Activated CD4-positive, alpha-beta memory T cell treated with anti-CD3 and anti-CD28 coated beads, Interleukin-2, amount 10 ng/mL, durations not matched to agents 7 days and 5 days (primary cell): ENCODE results near the gene XPO4. TPM values are rescaled to one million over a fixed set of nuclear protein-coding genes. Genes with fewer than 3 reads are reported as not detected.
"Not testable (repeated sequence)": the region's sequence is repeated elsewhere in the genome, so short reads cannot be mapped to it uniquely, and the experiment has no call there.

Experiments used
- CTCF ChIA-PET: fragments of 350-600 bp; sonication (Branson Sonifier 250); formaldehyde crosslinking; loops from one replicate; lab custom pipeline; 2021; ENCODE audit warnings: antibody characterized with exemption, inconsistent platforms; lab: Charles Lee
- POLR2A ChIA-PET: fragments of 350-600 bp; sonication (Branson Sonifier 250); formaldehyde crosslinking; loops from one replicate; lab custom pipeline; 2021; ENCODE audit warnings: antibody characterized with exemption; lab: Charles Lee
- DNase-seq: peaks from one replicate; pipeline ENCODE4 v3.0.0-alpha.2; 2020
- H3K27ac Mint-ChIP-seq: one replicate; pipeline ENCODE4 v1.8.0; 2021; ENCODE audit warnings: mild to moderate bottlenecking, mixed read lengths
- H3K27me3 Mint-ChIP-seq: one replicate; pipeline ENCODE4 v1.8.0; 2021; ENCODE audit warnings: mixed read lengths
- H3K36me3 Mint-ChIP-seq: one replicate; pipeline ENCODE4 v1.8.0; 2021; ENCODE audit warnings: low read depth, mixed read lengths
- H3K4me1 Mint-ChIP-seq: one replicate; pipeline ENCODE4 v1.8.0; 2021; ENCODE audit warnings: mixed read lengths
- H3K4me3 Mint-ChIP-seq: one replicate; pipeline ENCODE4 v1.8.0; 2021; ENCODE audit warnings: mild to moderate bottlenecking, mixed read lengths
- H3K9me3 Mint-ChIP-seq: one replicate; pipeline ENCODE4 v1.8.0; 2021; ENCODE audit warnings: mixed read lengths
- total RNA-seq, 2 experiments: library from RNA; stranded (reverse); gene quantifications; one replicate each; pipeline ENCODE4 v1.2.3, GENCODE V29; 2021

XPO4 gene
- total RNA-seq = 10 to 100 TPM; 16.4 to 16.8 TPM

DNA sequence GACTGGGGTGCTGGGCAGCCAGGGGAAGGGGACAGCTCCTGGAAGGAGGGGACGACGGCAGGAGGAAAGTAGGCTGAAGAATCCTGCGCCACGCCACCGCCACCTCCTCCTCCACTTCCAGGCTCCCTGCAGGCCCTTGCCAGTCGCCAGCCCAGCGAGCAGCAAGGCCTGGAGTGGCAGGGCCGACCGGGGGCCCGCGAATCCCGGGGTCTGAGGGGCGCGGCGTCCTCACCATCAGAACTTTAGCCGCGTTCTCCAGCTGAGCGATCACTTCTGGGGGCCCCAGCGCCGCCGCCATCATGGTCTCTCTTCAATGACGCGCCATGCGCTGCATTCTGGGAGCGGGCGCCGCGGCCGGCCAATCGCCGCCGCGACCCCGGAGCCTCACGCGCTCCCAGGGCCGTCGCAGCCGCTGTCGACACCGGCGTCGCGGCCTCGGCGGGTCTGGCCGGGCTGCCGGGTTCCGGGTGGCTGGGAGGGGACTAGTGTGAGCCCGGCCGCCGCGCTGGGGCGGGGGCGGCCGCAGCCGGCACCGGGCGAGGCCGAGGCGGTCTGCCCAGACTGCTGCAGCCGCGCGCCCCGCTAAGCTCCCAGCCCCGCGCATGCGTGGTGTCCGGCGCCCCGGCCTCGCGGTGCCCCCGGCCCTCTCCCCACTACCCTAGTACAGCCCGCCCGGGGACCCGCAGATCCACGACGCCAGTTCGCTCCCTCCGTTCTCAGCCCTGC lies at the start of gene XPO4:
XPO4 (minus strand) TSS at position 309 of the 726 bp plus-strand sequence; CDS start at position 301, 8 bp downstream.
- CTCF ChIA-PET = interaction anchor here (1.0 to 1.7 kb wide), 2 partner anchors 11 to 24 kb away, joined by 3 to 5 read pairs; no protein-coding TSS in a partner anchor
- H3K4me3 Mint-ChIP-seq = peak within 1 kb of the TSS; percentile 92
- peaks cover 36% of the 10 kb centered on the region for H3K4me1 Mint-ChIP-seq
- H3K36me3 Mint-ChIP-seq = peaks cover 20% of the 10 kb centered on the region
- no peaks in the 10 kb centered on the region for H3K27me3 Mint-ChIP-seq
- DNase-seq = peak; percentile 86
- POLR2A ChIA-PET = interaction anchor here (0.7 to 3.3 kb wide), 14 partner anchors 8 to 483 kb away, joined by 3 to 31 read pairs (median 4); partner anchors contain the start of genes EEF1AKMT1, MRPL57 and SKA3
- peak within 1 kb of the TSS; percentile 89 for H3K27ac Mint-ChIP-seq
- H3K9me3 Mint-ChIP-seq = no peaks in the 10 kb centered on the region

DNA sequence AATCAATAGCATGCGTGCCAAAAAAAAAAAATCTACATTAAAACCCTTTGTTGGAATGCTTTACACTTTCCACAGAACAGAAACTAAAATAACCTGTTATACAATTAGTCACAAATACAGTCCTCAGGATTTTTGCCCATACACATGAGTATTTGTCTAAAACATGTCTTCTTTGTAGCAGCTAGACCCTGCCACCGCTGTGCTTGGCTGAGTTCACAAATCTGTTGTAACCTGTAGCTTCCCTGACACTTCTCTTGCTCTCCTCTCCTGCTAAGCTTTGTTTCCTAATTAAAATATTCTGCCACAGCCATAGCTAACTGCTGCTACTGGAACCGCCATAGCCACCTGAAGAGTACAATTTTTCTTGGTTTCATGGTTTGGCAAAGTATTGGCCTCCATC lies 45.5 kb upstream of the XPO4 start:
- H3K27ac Mint-ChIP-seq, DNase-seq, H3K36me3 Mint-ChIP-seq, H3K9me3 Mint-ChIP-seq, H3K4me3 Mint-ChIP-seq, POLR2A ChIA-PET: not testable (repeated sequence)
- Mint-ChIP-seq H3K4me1 (peaks cover 12% of the 10 kb centered on the region), H3K27me3 (peaks cover 40% of the 10 kb centered on the region)
- CTCF ChIA-PET = interaction anchor here (0.6 to 0.7 kb wide), 2 partner anchors 29 to 232 kb away, joined by 3 read pairs; no protein-coding TSS in a partner anchor

DNA sequence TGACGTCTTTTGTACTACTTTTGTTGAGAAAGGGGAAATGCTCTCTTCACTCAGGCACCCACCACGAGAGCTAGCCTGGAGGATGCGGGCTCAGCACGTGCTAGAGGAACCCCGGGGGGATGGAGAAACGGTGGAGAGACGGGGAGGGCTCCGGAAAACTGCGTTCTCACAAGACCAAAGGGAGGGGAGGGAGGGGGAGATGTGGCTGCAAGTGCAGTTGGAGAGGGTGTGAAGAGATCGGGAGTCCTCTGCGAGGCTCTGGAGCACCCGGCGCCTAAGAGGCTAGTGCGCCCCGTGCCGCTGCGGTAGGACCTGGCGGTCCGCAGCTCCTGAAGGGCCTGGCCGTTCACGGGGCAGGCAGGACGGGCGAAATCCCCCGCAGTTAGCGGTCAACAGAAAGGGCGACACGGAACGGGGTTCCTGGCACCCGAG lies 43.4 kb upstream of the XPO4 start:
- no peak for DNase-seq

DNA sequence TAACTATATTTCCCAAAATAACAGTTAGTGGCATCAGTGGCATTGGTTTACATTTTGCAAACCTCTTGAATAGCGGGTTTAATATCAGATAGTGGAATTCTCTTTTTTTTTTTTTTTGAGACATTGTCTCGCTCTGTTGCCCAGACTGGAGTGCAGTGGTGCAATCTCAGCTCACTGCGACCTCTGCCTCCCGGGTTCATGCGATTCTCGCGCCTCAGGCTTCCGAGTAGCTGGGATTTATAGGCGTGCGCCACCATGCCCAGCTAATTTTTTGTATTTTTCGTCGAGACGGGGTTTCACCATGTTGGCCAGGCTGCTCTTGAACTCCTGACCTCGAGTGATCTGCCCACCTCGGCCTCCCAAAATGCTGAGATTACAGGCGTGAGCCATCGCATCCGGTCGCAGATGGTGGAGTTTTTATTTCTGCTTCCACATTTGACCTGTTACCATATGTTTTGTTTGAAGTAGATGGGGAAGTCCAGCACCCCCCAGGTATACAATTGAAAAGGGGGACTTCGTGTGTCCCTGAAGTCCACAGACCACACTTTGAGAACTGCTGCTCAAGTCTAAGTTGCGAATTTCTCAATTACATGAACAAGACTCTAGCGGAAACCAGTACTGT lies 40.5 kb upstream of the XPO4 start:
- peaks cover 12% of the 10 kb centered on the region for H3K4me1 Mint-ChIP-seq
- peaks cover 34% of the 10 kb centered on the region for H3K27me3 Mint-ChIP-seq
- CTCF ChIA-PET = interaction anchor here (0.6 to 2.8 kb wide), 15 partner anchors 8 to 537 kb away, joined by 3 to 23 read pairs (median 3); partner anchors contain the start of genes MRPL57 and SKA3
- no peaks in the 10 kb centered on the region for H3K36me3 Mint-ChIP-seq
- H3K27ac Mint-ChIP-seq = no peak overlapping the region
- no peak for DNase-seq
- no peaks in the 10 kb centered on the region for H3K9me3 Mint-ChIP-seq
- POLR2A ChIA-PET = interaction anchor here (1.2 kb wide), 1 partner anchor 233 kb away, joined by 3 read pairs; no protein-coding TSS in a partner anchor
- H3K4me3 Mint-ChIP-seq = no peak overlapping the region

More for the DNA sequence above, 43.4 kb upstream of the XPO4 start:
- no peaks in the 10 kb centered on the region for H3K36me3 Mint-ChIP-seq
- ChIA-PET CTCF (interaction anchor here (1.1 to 1.5 kb wide), 2 partner anchors 12 to 230 kb away, joined by 3 read pairs; partner anchors contain the start of genes MRPL57 and SKA3), POLR2A (no interaction called here)
- H3K4me1 Mint-ChIP-seq = peaks cover 12% of the 10 kb centered on the region
- no peak overlapping the region for H3K27ac Mint-ChIP-seq
- H3K4me3 Mint-ChIP-seq = peak overlapping the region; percentile 27
- H3K9me3 Mint-ChIP-seq = no peaks in the 10 kb centered on the region
- peaks cover 40% of the 10 kb centered on the region for H3K27me3 Mint-ChIP-seq

DNA sequence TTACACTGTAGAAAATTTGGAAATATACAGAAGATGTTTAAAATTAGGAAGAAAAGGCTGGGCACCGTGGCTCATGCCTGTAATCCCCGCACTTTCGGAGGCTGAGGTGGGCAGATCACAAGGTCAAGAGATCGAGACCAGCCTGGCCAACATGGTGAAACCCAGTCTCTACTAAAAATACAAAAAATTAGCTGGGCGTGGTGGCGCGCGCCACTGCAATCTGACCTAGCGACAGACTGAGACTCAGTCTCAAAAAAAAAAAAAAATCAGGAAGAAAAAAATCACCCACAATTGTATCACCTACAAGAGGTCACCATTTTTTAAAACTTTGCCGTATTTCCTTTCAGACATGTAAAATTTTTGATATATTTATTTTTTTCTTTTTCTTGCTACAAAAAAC lies 38.0 kb upstream of the XPO4 start:
- H3K9me3 Mint-ChIP-seq, H3K27ac Mint-ChIP-seq, H3K4me3 Mint-ChIP-seq, DNase-seq, H3K4me1 Mint-ChIP-seq, POLR2A ChIA-PET, H3K36me3 Mint-ChIP-seq: not testable (repeated sequence)
- CTCF ChIA-PET = interaction anchor here (0.7 to 1.3 kb wide), 2 partner anchors 15 to 191 kb away, joined by 3 to 5 read pairs; no protein-coding TSS in a partner anchor
- H3K27me3 Mint-ChIP-seq = peaks cover 16% of the 10 kb centered on the region

DNA sequence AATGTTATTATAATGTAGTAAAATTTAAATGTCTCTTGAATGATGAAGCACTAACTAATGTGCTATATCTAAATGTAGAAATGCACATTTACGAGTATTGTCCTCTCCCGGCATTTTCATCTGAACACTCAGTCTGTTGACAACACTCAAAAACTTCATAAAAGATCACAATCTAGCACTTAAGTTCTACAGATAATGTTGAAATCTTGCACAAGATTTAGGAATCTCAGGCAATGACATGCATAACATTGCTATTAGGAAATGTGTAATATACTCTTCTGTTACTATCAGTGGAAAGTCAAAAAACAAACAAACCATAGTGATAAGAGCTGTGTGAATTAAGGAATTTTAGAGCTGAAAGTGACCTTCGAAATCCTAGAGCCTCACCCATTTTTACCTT lies 37.5 kb upstream of the XPO4 start:
- H3K4me1 Mint-ChIP-seq = peaks cover 3% of the 10 kb centered on the region
- CTCF ChIA-PET = interaction anchor here (0.6 to 1.3 kb wide), 3 partner anchors 16 to 192 kb away, joined by 3 to 5 read pairs (median 3); no protein-coding TSS in a partner anchor
- H3K27me3 Mint-ChIP-seq = peaks cover 12% of the 10 kb centered on the region
- no peak for DNase-seq
- POLR2A ChIA-PET = no interaction called here
- H3K9me3 Mint-ChIP-seq = no peaks in the 10 kb centered on the region
- H3K27ac Mint-ChIP-seq = no peak overlapping the region
- H3K4me3 Mint-ChIP-seq = no peak overlapping the region
- H3K36me3 Mint-ChIP-seq = no peaks in the 10 kb centered on the region

DNA sequence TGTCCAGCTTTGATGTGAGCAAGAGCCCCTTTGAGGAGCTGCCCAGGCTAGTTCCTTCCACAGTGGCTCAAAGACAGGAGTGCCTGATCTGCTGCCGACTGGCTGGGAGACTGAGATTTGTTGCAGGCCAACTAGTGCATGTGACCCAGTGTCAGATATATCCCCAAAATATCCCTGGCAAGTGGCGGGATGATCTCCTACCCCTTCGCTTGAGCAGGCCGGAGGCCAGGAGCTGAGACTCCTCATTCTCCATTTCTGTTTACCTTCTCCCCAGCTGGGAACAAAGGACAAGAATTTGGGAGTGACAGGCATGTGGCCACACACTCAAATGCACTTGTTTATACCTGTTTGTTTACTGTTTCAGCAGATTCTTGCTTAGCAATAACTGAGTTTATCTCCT lies 37.1 kb upstream of the XPO4 start:
- Mint-ChIP-seq H3K4me1 (peaks cover 3% of the 10 kb centered on the region), H3K4me3 (no peak overlapping the region), H3K9me3 (no peaks in the 10 kb centered on the region), H3K27ac (no peak overlapping the region), H3K27me3 (peaks cover 8% of the 10 kb centered on the region), H3K36me3 (no peaks in the 10 kb centered on the region)
- ChIA-PET POLR2A (no interaction called here), CTCF (interaction anchor here (0.6 to 1.3 kb wide), 2 partner anchors 48 to 192 kb away, joined by 3 to 5 read pairs; no protein-coding TSS in a partner anchor)
- no peak for DNase-seq

DNA sequence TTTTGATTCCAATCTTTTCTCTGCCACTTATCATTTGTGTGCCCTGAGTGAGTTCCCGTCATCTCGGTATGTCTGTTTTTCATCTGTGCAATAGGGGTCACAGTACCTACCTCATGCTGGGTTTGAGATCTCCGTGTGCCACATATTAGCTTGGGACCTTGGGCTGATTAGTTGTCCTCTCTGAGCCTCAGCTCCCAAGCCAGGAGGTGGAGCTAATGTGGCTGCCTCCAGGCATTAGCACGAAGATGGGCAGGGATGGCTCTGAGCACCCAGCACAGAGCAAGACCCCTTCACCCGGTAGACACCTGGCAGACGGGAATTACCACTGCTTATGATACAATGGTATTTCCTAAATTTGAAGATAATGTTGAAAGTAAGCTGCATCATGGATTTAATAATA lies 35.8 kb upstream of the XPO4 start:
- Mint-ChIP-seq H3K27me3 (peaks cover 4% of the 10 kb centered on the region), H3K9me3 (no peaks in the 10 kb centered on the region), H3K4me1 (no peaks in the 10 kb centered on the region), H3K27ac (no peak overlapping the region), H3K4me3 (no peak overlapping the region), H3K36me3 (no peaks in the 10 kb centered on the region)
- no peak for DNase-seq
- CTCF ChIA-PET = interaction anchor here (0.6 to 0.7 kb wide), 2 partner anchors 441 to 573 kb away, joined by 3 to 4 read pairs; no protein-coding TSS in a partner anchor
- POLR2A ChIA-PET = no interaction called here

DNA sequence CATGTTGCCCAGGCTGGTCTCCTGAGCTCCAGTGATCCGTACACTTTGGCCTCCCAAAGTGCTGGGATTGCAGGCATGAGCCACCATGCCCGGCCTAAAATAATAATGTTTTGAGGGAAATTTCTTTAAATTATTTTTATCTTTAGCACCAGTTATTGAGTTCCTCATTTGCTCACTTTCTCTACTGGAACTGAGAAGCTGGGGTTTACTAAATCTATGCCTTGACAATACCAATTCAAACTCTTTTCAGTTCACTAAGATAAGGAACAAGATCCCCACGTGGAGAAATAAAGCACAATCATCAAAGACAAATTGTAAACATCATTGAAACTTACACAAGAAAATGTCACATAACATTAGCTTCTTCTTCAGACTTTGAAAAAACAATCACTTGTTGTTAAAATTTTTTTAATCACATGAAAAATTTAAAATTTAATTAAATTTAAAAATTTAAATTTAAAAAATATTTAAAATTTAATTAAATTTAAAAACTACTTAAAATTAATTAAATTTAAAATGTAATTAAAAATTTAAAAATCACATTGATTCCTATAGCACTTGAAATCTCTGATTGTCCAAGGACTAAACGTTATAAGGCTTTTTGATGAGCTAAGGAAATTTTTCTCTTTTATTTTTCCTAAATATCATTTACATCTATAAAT lies 25.2 kb upstream of the XPO4 start:
- Mint-ChIP-seq H3K4me3 (no peak overlapping the region), H3K27me3 (peaks cover 1% of the 10 kb centered on the region), H3K36me3 (no peaks in the 10 kb centered on the region), H3K9me3 (no peaks in the 10 kb centered on the region), H3K27ac (no peak overlapping the region), H3K4me1 (no peaks in the 10 kb centered on the region)
- no peak for DNase-seq
- ChIA-PET CTCF (interaction anchor here (0.5 to 4.4 kb wide), 4 partner anchors 9 to 748 kb away, joined by 3 to 21 read pairs (median 4); no protein-coding TSS in a partner anchor), POLR2A (no interaction called here)

DNA sequence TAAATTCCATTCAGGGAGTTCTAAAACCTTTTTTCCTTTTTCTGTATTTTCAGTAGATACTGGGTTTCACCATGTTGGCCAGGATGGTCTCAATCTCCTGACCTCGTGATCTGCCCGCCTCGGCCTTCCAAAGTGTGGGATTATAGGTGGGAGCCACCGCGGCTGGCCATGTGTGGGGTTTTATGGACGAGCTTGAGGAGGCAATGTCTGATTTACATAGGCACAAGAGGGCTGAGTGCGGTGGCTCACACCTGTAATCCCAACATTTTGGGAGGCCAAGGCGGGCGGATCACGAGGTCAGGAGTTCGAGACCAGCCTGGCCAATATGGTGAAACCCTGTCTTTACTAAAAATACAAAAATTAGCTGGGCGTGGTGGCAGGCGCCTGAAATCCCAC lies 22.8 kb upstream of the XPO4 start:
- H3K36me3 Mint-ChIP-seq, H3K4me1 Mint-ChIP-seq, H3K27ac Mint-ChIP-seq, H3K4me3 Mint-ChIP-seq, H3K9me3 Mint-ChIP-seq, POLR2A ChIA-PET, DNase-seq, H3K27me3 Mint-ChIP-seq: not testable (repeated sequence)
- CTCF ChIA-PET = interaction anchor here (0.6 to 4.4 kb wide), 18 partner anchors 11 to 433 kb away, joined by 3 to 21 read pairs (median 4); partner anchors contain the start of genes MRPL57 and SKA3

DNA sequence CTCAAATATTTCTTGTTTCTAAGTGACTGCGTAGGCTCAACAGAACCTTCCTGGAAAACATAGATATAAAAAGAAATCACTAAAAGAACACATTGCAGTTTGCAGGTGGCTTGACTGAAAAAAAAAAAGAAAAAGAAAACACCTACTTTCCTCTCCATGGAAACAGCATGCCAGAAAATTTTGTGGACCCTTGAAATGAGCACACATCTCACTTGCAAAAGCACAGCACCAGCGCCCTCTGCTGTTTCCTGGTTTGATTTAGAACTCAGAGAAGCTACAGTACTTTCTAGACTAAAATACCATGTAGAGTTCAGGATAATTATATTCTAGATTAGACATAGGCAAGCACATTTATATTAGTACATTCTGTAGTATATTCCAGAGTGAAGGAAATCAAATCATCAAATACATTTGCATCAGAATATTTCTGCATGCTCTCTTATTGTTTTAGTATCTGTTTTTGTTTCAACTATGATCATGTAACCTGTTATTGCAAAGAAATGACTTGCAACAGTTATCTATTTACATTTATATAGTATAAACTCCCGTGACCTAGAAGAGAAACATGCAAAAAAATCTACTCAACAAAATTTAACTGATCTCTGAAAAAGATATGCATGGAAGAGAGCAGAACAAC lies 22.3 kb upstream of the XPO4 start:
- peaks cover 1% of the 10 kb centered on the region for H3K27me3 Mint-ChIP-seq
- no peak overlapping the region for H3K4me3 Mint-ChIP-seq
- ChIA-PET CTCF (interaction anchor here (0.6 to 4.4 kb wide), 14 partner anchors 11 to 432 kb away, joined by 3 to 21 read pairs (median 4); partner anchors contain the start of genes MRPL57 and SKA3), POLR2A (no interaction called here)
- peak; percentile 75 for DNase-seq
- H3K4me1 Mint-ChIP-seq = no peaks in the 10 kb centered on the region
- H3K36me3 Mint-ChIP-seq = no peaks in the 10 kb centered on the region
- H3K27ac Mint-ChIP-seq = no peak overlapping the region
- H3K9me3 Mint-ChIP-seq = no peaks in the 10 kb centered on the region

DNA sequence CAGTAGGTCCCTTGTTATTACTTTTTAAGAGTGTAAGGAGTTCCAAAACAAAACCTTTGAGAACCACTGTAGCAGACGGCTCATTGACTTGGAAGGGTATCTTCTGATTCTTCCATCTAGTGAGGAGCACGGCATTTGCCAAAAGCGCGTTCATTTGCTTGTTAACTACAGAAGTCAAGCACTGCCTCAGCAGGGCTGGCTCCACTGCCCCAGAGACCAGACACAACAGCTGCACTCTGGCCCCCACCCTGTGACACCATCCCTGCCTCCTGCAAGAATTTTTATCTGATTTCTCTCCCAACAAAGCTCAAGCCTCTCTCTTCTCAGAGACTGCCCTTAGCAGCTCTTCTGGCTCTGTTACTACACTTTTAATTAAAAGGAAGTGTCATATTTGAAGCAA lies 20.7 kb upstream of the XPO4 start:
- Mint-ChIP-seq H3K27ac (no peak overlapping the region), H3K4me3 (no peak overlapping the region), H3K36me3 (no peaks in the 10 kb centered on the region), H3K9me3 (no peaks in the 10 kb centered on the region), H3K4me1 (no peaks in the 10 kb centered on the region), H3K27me3 (peaks cover 1% of the 10 kb centered on the region)
- no peak for DNase-seq
- CTCF ChIA-PET = interaction anchor here (0.7 to 4.4 kb wide), 4 partner anchors 92 to 428 kb away, joined by 3 to 21 read pairs (median 6); no protein-coding TSS in a partner anchor
- POLR2A ChIA-PET = no interaction called here
